ENCODE data around the gene C19orf47. TPM values are rescaled to one million over a fixed set of nuclear protein-coding genes. Genes with fewer than 3 reads are reported as not detected.

Gene C19orf47
- total RNA-seq, 2 experiments from 2014 or later: 15.6 to 33.8 TPM

DNA sequence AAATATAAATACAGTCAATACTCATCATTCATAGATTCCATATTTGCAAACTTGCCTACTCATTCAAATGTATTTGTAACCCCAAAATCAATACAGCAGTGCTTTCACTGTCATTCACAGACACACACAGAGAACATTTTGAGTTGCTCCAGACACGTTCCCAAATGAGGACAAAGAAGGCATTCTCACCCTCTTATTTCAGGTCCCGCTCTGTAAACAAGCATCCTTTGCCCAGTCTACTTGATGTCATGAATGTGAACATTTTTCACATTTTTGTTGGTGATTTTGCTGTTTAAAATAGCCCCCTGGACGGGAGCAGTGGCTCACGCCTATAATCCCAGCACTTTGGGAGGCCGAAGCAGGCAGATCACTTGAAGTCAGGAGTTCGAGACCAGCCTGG is 15.5 kb downstream of the C19orf47 start:
- POLR2A ChIA-PET: no interaction called here
- H3K79me2 ChIP-seq (ENCODE audit: insufficient read depth, low read depth, low read length): no peaks in the 10 kb centered on the region
- no peaks in the 10 kb centered on the region for H3K9me2 ChIP-seq (ENCODE audit: insufficient read depth, low read length)
- no peak overlapping the region for H2AFZ ChIP-seq (ENCODE audit: low read length)
- no peak overlapping the region for H3K27ac ChIP-seq (ENCODE audit: low read depth, low read length, poor library complexity, severe bottlenecking)
- intact Hi-C loops (cut with micrococcal nuclease; ENCODE audit: unreplicated experiment): no loop called here
- no peaks in the 10 kb centered on the region for H4K20me1 ChIP-seq (ENCODE audit: insufficient read depth, low read length)
- no peak overlapping the region for H3K4me3 ChIP-seq (ENCODE audit: low read depth, low read length, poor library complexity, severe bottlenecking)
- H3K4me2 ChIP-seq (ENCODE audit: low read length): no peak overlapping the region
- H3K9me3 ChIP-seq (ENCODE audit: low read length): no peaks in the 10 kb centered on the region
- H3K4me1 ChIP-seq (ENCODE audit: insufficient read depth, low read length, poor library complexity, severe bottlenecking): no peaks in the 10 kb centered on the region
- TF ChIP-seq EZH2phosphoT487 (IDR thresholded peaks at IDR 0.05; ENCODE audit: borderline replicate concordance, low read depth, low read length): no peak
- TF ChIP-seq, protein P1, sequence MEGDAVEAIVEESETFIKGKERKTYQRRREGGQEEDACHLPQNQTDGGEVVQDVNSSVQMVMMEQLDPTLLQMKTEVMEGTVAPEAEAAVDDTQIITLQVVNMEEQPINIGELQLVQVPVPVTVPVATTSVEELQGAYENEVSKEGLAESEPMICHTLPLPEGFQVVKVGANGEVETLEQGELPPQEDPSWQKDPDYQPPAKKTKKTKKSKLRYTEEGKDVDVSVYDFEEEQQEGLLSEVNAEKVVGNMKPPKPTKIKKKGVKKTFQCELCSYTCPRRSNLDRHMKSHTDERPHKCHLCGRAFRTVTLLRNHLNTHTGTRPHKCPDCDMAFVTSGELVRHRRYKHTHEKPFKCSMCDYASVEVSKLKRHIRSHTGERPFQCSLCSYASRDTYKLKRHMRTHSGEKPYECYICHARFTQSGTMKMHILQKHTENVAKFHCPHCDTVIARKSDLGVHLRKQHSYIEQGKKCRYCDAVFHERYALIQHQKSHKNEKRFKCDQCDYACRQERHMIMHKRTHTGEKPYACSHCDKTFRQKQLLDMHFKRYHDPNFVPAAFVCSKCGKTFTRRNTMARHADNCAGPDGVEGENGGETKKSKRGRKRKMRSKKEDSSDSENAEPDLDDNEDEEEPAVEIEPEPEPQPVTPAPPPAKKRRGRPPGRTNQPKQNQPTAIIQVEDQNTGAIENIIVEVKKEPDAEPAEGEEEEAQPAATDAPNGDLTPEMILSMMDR (conservative IDR thresholded peaks at IDR 0.05; ENCODE audit: low read length): no peak
- CTCF ChIA-PET (ENCODE audit: unreplicated experiment): no interaction called here
- H3K36me3 ChIP-seq (ENCODE audit: insufficient read depth, low read length): peaks cover 77% of the 10 kb centered on the region
- BruUV-seq (replicated peaks): no TSS peak
- DNase-seq (ENCODE audit: low spot score): no peak

DNA sequence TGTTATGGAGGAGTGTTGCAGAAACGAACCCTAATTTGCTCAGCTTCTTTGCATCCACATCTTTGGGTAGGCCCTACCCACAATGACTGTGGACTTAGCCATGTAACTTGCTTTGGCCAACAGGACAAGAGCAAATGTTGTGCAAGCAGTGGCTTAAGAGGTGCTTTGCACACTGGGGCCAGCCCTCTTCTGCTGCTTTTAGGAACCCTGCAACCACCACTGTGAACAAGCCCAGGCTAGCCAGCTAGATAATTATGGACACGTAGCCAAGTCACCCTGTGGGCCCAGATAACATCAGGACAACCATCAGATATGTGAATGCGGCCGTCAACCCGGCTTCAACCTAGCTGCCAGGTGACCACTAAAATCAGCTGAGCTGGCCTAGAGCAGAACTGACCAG is 17.1 kb downstream of the C19orf47 start:
- H3K36me3 ChIP-seq (ENCODE audit: insufficient read depth, low read length): peaks cover 85% of the 10 kb centered on the region
- H3K4me3 ChIP-seq (ENCODE audit: low read depth, low read length, poor library complexity, severe bottlenecking): no peak overlapping the region
- H3K9me3 ChIP-seq (ENCODE audit: low read length): no peaks in the 10 kb centered on the region
- no peak for DNase-seq (ENCODE audit: low spot score)
- ChIA-PET POLR2A (no interaction called here), CTCF (ENCODE audit: unreplicated experiment) (no interaction called here)
- TF ChIP-seq EZH2phosphoT487 (IDR thresholded peaks at IDR 0.05; ENCODE audit: borderline replicate concordance, low read depth, low read length): no peak
- TF ChIP-seq, protein P1 (conservative IDR thresholded peaks at IDR 0.05; ENCODE audit: low read length): no peak
- no peak overlapping the region for H2AFZ ChIP-seq (ENCODE audit: low read length)
- no peaks in the 10 kb centered on the region for H4K20me1 ChIP-seq (ENCODE audit: insufficient read depth, low read length)
- no peak overlapping the region for H3K4me2 ChIP-seq (ENCODE audit: low read length)
- no peaks in the 10 kb centered on the region for H3K79me2 ChIP-seq (ENCODE audit: insufficient read depth, low read depth, low read length)
- no peaks in the 10 kb centered on the region for H3K4me1 ChIP-seq (ENCODE audit: insufficient read depth, low read length, poor library complexity, severe bottlenecking)
- no peaks in the 10 kb centered on the region for H3K9me2 ChIP-seq (ENCODE audit: insufficient read depth, low read length)
- H3K27ac ChIP-seq (ENCODE audit: low read depth, low read length, poor library complexity, severe bottlenecking): no peak overlapping the region
- intact Hi-C loops (cut with micrococcal nuclease; ENCODE audit: unreplicated experiment): no loop called here
- no TSS peak for BruUV-seq (replicated peaks)

DNA sequence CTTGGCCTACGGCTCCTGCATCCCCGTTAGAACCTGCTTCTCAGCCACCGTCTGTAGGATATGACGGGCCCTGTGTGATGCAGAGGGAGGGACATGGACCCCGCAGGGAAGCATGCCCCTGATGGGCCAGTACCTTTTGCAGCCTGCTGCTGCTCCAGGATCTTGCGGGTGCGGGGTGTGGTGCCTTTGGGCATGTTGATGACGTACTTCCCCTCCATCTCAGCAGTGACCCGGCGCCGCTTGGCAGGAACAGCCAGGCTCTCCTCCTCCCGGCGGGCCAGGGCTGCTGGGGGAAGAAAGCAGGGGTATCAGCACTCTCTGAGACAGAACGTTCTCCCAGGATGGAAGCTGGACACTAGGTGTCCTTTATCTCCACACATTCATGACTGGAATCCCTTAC is 22.0 kb downstream of the C19orf47 start:
- Histone ChIP-seq H3K4me3 (ENCODE audit: low read depth, low read length, poor library complexity, severe bottlenecking) (no peak overlapping the region), H2AFZ (ENCODE audit: low read length) (no peak overlapping the region), H4K20me1 (ENCODE audit: insufficient read depth, low read length) (no peaks in the 10 kb centered on the region), H3K36me3 (ENCODE audit: insufficient read depth, low read length) (peaks cover 89% of the 10 kb centered on the region), H3K4me1 (ENCODE audit: insufficient read depth, low read length, poor library complexity, severe bottlenecking) (no peaks in the 10 kb centered on the region), H3K9me3 (ENCODE audit: low read length) (no peaks in the 10 kb centered on the region), H3K4me2 (ENCODE audit: low read length) (no peak overlapping the region), H3K9me2 (ENCODE audit: insufficient read depth, low read length) (no peaks in the 10 kb centered on the region), H3K27ac (ENCODE audit: low read depth, low read length, poor library complexity, severe bottlenecking) (no peak overlapping the region), H3K79me2 (ENCODE audit: insufficient read depth, low read depth, low read length) (no peaks in the 10 kb centered on the region)
- BruUV-seq (replicated peaks): no TSS peak
- CTCF ChIA-PET (ENCODE audit: unreplicated experiment): no interaction called here
- DNase-seq (ENCODE audit: low spot score): no peak
- intact Hi-C loops (cut with micrococcal nuclease; ENCODE audit: unreplicated experiment): no loop called here
- TF ChIP-seq, protein P1 (conservative IDR thresholded peaks at IDR 0.05; ENCODE audit: low read length): no peak
- TF ChIP-seq EZH2phosphoT487 (IDR thresholded peaks at IDR 0.05; ENCODE audit: borderline replicate concordance, low read depth, low read length): no peak
- POLR2A ChIA-PET: no interaction called here

Data from OCI-LY7 (cell line).